Gastroesophageal sphincter (tissue), 3 donors: ENCODE results near the gene DAND5.

Experiments used
- CTCF ChIP-seq, 4 experiments: fragments of 200-600 bp in 2 of 4; fragments of 450-650 bp in 2 of 4; sonication (generic) in 1 of 4; IDR thresholded peaks; one replicate each; pipeline ENCODE4 v1.5.1; 2017 to 2019; ENCODE audit warnings: antibody characterized with exemption in 4 of 4, mild to moderate bottlenecking in 2 of 4, moderate library complexity in 2 of 4
- EP300 ChIP-seq: sonication (generic); formaldehyde crosslinking; IDR thresholded peaks from one replicate; pipeline ENCODE4 v1.6.1; 2017; ENCODE audit warnings: antibody characterized with exemption, mild to moderate bottlenecking
- POLR2A ChIP-seq, 2 donors: fragments of 450-650 bp; IDR thresholded peaks; one replicate each; pipeline ENCODE4 v1.6.1; 2017; ENCODE audit warnings: antibody characterized with exemption in 2 of 2, mild to moderate bottlenecking in 2 of 2, moderate library complexity in 1 of 2
- POLR2AphosphoS5 ChIP-seq: sonication (generic); formaldehyde crosslinking; IDR thresholded peaks from one replicate; pipeline ENCODE4 v1.6.1; 2017; ENCODE audit warnings: antibody characterized with exemption

- no peak for TF ChIP-seq CTCF (IDR thresholded peaks at IDR 0.05)
- no peak for TF ChIP-seq POLR2A (IDR thresholded peaks at IDR 0.05)
- TF ChIP-seq EP300 = no peak
- TF ChIP-seq POLR2AphosphoS5 = no peak
These were observed 48.1 kb downstream of the DAND5 start for GRCh38 chr19:13017306-13018034.
